ENCODE results near the gene UBA52. TPM values are rescaled to one million over a fixed set of nuclear protein-coding genes. Genes with fewer than 3 reads are reported as not detected.

UBA52 gene
- total RNA-seq, 1 donor from 2014 or later = 1,081 TPM

DNA sequence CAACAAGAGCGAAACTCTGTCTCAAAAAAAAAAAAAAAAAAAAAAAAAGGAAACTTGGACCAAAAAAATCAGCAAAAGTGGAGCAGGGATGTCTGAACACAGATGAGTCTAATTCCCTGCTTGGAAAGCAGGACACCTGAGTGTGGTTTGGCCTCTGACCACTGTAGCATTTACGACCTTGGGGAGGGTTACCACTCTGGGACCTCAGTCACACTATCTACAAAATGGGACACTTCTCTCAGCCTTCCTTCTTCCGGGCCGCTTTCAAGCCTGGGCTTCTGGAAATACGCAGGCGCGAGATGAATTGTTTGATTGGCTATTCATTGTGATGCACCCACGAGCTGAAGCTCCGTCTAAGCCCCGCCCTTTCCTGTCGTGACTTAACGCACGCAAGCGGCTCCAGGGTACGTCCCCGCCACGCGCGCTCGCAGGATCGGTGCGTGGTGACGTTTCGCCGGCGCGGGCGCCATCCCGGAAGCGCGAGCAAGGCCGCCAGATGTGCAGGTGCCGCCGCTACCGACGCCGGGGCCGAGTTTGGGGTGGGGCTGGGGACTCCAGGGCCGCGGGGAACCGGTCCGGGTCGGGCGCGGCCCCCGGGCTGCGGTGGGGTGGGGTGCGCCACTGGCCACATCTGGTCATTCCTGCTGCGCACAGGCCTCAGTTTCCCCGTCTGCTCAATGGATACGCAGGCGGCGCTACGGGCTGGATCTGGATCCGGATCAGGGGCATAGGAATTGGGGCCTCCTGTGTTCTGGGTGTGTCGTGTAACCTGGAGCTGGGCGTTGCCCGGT, 14.1 kb upstream of the UBA52 start, which contains the start of gene KXD1:
Gene KXD1, plus strand, starts transcription at position 460 of the 791 bp plus-strand sequence. CDS start 4,187 bp downstream, outside the sequence.
- Mint-ChIP-seq H3K27me3 (ENCODE audit: low read depth) (no peaks in the 10 kb centered on the region), H3K27ac (ENCODE audit: unreplicated experiment) (peak within 1 kb of the TSS; percentile 81), H3K9me3 (no peaks in the 10 kb centered on the region), H3K4me1 (peaks cover 13% of the 10 kb centered on the region), H3K36me3 (ENCODE audit: low read depth) (no peaks in the 10 kb centered on the region), H3K4me3 (peak within 1 kb of the TSS; percentile 93)
- peak; percentile 82 for DNase-seq (ENCODE audit: low read depth, low spot score)
- TF ChIP-seq, protein P1, sequence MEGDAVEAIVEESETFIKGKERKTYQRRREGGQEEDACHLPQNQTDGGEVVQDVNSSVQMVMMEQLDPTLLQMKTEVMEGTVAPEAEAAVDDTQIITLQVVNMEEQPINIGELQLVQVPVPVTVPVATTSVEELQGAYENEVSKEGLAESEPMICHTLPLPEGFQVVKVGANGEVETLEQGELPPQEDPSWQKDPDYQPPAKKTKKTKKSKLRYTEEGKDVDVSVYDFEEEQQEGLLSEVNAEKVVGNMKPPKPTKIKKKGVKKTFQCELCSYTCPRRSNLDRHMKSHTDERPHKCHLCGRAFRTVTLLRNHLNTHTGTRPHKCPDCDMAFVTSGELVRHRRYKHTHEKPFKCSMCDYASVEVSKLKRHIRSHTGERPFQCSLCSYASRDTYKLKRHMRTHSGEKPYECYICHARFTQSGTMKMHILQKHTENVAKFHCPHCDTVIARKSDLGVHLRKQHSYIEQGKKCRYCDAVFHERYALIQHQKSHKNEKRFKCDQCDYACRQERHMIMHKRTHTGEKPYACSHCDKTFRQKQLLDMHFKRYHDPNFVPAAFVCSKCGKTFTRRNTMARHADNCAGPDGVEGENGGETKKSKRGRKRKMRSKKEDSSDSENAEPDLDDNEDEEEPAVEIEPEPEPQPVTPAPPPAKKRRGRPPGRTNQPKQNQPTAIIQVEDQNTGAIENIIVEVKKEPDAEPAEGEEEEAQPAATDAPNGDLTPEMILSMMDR (conservative IDR thresholded peaks at IDR 0.05) = no peak

DNA sequence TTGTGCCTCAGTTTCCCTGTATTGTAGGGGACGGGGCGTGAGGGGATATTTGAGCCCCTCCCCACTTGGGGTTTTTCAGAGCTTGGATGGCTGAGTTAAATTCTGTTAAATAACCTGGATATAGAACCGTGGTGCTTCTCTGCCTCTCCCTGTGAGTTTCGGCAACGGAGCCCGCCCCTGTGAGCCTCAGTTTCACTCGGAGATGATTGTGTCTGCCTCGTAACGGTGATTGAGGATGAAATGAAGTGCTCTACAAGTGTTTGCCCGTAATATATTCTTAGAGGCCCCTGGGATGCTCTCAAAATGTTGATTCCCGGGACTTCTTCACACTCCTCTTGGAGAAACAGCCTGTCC, 13.5 kb upstream of the UBA52 start:
- Mint-ChIP-seq H3K4me3 (peak overlapping the region; percentile 93), H3K27ac (ENCODE audit: unreplicated experiment) (peak overlapping the region; percentile 81), H3K27me3 (ENCODE audit: low read depth) (no peaks in the 10 kb centered on the region), H3K9me3 (no peaks in the 10 kb centered on the region), H3K4me1 (peaks cover 13% of the 10 kb centered on the region), H3K36me3 (ENCODE audit: low read depth) (no peaks in the 10 kb centered on the region)
- TF ChIP-seq, protein P1 (conservative IDR thresholded peaks at IDR 0.05) = no peak
- DNase-seq (ENCODE audit: low read depth, low spot score) = no peak

DNA sequence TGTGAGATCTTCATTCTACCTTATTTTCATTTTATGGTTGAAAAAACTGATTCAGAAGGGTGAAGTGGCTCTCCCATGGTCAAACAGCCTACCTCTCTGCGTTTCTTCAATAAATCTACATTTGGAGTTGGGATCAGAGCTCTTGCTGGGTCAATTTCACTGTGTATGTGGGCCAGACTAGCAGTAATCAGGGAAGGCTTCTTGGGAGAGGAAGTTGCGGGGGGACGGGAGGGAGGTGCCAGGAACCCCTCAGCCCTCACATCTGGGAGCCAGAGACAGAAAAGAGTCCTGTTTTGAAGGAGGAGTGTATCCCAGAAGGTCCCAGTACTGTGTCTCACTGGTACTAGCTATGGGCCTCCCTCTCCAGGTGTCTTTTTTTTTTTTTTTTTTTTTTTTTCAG, 13.1 kb upstream of the UBA52 start:
- DNase-seq (ENCODE audit: low read depth, low spot score) = no peak
- Mint-ChIP-seq H3K27ac (ENCODE audit: unreplicated experiment) (peak overlapping the region; percentile 2), H3K4me3 (peak overlapping the region; percentile 93), H3K27me3 (ENCODE audit: low read depth) (no peaks in the 10 kb centered on the region), H3K4me1 (peaks cover 13% of the 10 kb centered on the region), H3K36me3 (ENCODE audit: low read depth) (no peaks in the 10 kb centered on the region), H3K9me3 (no peaks in the 10 kb centered on the region)
- TF ChIP-seq, protein P1 (conservative IDR thresholded peaks at IDR 0.05) = no peak

DNA sequence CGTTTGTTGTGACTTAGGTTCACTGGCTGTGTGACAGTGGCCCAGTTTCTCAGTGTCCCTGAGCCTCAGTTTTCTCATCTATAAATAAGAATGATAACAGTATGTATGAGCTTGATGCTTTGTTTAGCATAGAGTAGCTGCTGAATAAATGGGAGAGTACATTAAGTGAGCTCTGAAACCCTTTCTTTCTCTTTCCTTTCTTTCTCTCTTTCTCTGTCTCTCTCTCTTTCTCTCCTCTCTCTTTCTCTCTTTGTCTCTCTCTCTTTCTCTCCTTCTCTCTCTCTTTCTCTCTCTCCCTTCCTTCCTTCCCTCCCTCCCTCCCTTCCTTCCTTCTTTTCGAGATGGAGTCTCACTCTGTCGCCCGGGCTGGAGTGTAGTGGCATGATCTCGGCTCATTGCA, 12.0 kb upstream of the UBA52 start:
- TF ChIP-seq, protein P1 (conservative IDR thresholded peaks at IDR 0.05) = no peak
- peaks cover 13% of the 10 kb centered on the region for H3K4me1 Mint-ChIP-seq
- no peaks in the 10 kb centered on the region for H3K27me3 Mint-ChIP-seq (ENCODE audit: low read depth)
- peak overlapping the region; percentile 93 for H3K4me3 Mint-ChIP-seq
- H3K9me3 Mint-ChIP-seq = no peaks in the 10 kb centered on the region
- no peak overlapping the region for H3K27ac Mint-ChIP-seq (ENCODE audit: unreplicated experiment)
- peaks cover 3% of the 10 kb centered on the region for H3K36me3 Mint-ChIP-seq (ENCODE audit: low read depth)
- no peak for DNase-seq (ENCODE audit: low read depth, low spot score)

DNA sequence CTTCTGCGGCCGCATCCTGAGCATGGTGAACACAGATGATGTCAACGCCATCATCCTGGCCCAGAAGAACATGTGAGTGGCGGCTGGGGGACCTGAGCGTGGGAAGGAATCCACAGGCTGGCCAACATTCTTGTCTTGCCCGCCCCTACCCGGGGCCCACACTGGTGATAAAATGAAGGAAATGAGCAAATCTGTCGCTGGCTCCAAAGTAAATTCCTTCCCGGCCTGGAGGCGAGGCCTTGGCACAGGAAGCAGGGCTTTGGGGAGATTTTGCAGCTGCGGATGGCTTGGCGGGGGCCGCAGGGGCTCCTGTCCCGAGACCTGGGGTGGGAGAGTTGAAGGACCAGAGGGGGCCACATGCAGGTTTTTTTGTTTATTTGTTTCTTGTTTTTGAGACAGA, 9.6 kb upstream of the UBA52 start:
- Mint-ChIP-seq H3K9me3 (no peaks in the 10 kb centered on the region), H3K4me3 (no peak overlapping the region), H3K27me3 (ENCODE audit: low read depth) (no peaks in the 10 kb centered on the region), H3K4me1 (peaks cover 13% of the 10 kb centered on the region), H3K36me3 (ENCODE audit: low read depth) (peaks cover 6% of the 10 kb centered on the region), H3K27ac (ENCODE audit: unreplicated experiment) (no peak overlapping the region)
- TF ChIP-seq, protein P1 (conservative IDR thresholded peaks at IDR 0.05) = no peak
- DNase-seq (ENCODE audit: low read depth, low spot score) = no peak
